KOPT-K1 (cell line): ENCODE measurements around the gene LRRC8B.
"Not testable (repeated sequence)": the region's sequence is repeated elsewhere in the genome, so short reads cannot be mapped to it uniquely, and the experiment has no call there.

ENCODE experiments used
- H3K27ac ChIP-seq: fragments of 200-600 bp; sonication (generic); 2 replicates; pipeline ENCODE4 v1.5.1; 2016; ENCODE audit warnings: antibody characterized with exemption, mild to moderate bottlenecking, low read depth, low read length; ENCODE audit not compliant: poor library complexity, severe bottlenecking
- H3K36me3 ChIP-seq: fragments of 200-600 bp; sonication (generic); 2 replicates; pipeline ENCODE4 v1.5.1; 2017; ENCODE audit warnings: antibody characterized with exemption, mild to moderate bottlenecking, low read length, moderate library complexity; ENCODE audit not compliant: insufficient read depth
- H3K9me3 ChIP-seq: fragments of 200-600 bp; sonication (generic); 2 replicates; pipeline ENCODE4 v1.5.1; 2017; ENCODE audit warnings: antibody characterized with exemption, low read length, mild to moderate bottlenecking; ENCODE audit not compliant: insufficient read depth, poor library complexity, severe bottlenecking

The LRRC8B gene

DNA sequence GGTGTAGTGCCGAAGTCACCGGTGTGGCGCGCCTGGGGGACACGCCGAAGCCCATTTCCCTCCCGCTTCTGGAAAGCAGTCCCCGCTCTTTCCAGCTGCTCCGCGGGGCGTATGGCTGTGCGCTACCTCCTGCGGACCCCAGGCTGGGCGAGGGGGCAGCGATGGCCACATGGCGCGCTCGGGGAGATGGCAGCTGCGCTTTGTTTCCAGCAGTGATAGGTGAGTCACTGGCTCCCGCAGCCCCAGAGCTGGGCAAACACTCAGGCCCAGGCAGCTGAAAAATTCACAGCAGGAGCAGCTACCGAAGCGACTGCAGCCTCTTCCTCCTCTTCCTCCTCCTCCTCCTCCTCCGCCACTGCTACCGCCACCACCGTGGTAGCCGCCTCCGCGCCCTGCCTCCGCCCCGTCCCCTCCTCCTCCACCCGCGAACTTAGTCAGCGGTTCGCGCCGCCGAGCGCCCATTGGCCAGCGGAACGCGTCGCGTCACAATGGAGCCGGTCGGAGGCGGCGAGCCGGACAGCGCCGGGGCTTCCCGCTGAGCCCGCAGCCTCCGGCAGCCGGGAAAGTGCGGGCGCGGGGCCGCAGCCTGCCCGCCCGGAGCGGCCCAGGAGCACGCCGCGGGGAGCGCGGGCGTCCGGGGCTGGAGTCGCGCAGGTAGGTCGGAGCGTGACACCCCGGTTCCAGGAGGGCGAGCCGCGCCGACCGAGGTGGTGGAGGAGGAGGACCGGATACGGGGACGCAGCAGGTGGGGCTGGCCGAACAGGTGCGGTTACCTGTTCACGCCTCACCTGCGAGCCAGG, at the start of gene LRRC8B:
Gene LRRC8B (plus strand): TSS at position 461 of the 800 bp plus-strand sequence. CDS start 57,822 bp downstream, outside the sequence.
- no peaks in the 10 kb centered on the region for H3K36me3 ChIP-seq
- no peaks in the 10 kb centered on the region for H3K9me3 ChIP-seq
- peak within 1 kb of the TSS; percentile 54 for H3K27ac ChIP-seq

DNA sequence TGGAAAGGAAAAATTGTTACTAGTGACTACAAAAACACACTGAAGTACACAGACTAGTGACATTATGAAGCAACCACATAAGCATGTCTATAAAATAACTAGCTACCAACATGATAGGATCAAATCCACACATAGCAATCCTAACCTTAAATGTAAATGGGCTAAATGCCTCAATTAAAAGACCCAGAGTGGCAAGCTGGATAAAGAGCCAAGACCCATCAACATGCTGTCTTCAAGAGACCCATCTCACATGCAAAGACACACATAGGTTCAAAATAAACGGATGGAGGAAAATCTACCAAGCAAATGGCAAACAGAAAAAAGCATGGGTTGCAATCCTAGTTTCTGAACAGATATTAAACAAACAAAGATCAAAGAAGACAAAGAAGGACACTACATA, 49.4 kb upstream of the LRRC8B start:
- H3K9me3 ChIP-seq = peaks cover 14% of the 10 kb centered on the region
- H3K36me3 ChIP-seq = no peaks in the 10 kb centered on the region
- H3K27ac ChIP-seq = no peak overlapping the region

DNA sequence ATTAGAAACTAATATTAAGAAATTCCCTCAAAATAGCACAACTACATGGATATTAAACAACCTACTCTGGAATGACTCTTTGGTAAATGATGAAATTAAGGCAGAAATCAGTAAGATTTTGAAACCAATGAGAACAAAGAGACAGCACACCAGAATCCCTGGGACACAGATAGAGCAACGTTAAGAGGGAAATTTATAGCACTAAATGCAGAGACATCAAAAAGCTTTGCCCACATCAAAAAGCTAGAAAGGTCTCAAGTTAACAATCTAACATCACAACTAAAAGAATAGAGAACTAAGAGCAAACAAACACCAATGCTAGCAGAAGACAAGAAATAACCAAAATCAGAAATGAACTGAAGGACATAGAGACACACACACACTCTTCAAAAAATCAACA, 48.6 kb upstream of the LRRC8B start:
- H3K27ac ChIP-seq = no peak overlapping the region
- peaks cover 21% of the 10 kb centered on the region for H3K9me3 ChIP-seq
- H3K36me3 ChIP-seq = no peaks in the 10 kb centered on the region

DNA sequence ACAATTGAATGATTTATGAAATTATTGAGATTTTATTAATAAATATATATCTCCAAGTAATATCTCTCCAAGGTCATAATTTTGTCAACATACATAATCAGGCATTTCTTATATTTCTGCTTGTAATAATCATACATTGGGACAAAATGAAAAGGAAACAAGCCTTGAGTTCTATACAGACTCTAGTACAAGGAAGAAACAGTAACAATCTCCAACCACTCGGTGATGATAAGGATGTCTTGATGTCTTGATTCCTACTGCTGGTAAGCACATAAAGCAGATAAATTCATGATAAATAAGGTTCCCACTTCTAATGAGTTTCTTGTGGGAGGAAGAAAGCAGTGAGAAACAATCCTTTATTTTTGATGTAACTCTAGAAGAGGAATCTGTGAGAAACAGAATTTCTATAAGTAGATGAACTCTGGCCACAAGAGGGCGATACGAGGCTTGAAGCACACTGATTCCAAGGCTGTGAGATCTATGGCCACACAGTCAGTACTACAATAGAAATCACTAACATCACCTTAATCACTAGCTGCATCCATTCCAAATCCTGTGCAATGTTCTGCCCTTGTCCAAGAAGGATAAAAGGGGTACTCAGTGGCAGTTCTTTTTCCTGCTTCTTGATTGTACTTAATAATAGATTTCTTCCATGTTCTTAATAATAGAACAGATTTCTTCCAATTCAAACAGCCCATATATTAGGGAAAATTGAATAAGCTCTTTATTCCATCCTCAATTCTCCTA, 41.4 kb upstream of the LRRC8B start:
- peaks cover 13% of the 10 kb centered on the region for H3K9me3 ChIP-seq
- H3K36me3 ChIP-seq = no peaks in the 10 kb centered on the region
- H3K27ac ChIP-seq = no peak overlapping the region

DNA sequence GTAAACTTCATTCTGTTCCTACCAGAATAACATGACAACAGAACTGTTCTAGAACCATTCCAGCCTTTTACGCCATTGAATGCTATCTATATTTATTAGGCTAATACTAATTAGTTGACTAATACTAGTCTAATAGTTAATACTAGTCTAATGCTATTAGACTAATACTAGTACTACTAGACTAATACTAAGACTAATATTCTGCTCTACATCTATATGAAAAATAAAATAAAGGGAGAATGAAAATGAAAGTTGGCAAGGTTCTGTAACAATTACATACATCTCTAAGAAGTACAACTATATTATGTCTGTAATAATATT, 40.9 kb upstream of the LRRC8B start:
- H3K27ac ChIP-seq = no peak overlapping the region
- H3K36me3 ChIP-seq = no peaks in the 10 kb centered on the region
- peaks cover 13% of the 10 kb centered on the region for H3K9me3 ChIP-seq

DNA sequence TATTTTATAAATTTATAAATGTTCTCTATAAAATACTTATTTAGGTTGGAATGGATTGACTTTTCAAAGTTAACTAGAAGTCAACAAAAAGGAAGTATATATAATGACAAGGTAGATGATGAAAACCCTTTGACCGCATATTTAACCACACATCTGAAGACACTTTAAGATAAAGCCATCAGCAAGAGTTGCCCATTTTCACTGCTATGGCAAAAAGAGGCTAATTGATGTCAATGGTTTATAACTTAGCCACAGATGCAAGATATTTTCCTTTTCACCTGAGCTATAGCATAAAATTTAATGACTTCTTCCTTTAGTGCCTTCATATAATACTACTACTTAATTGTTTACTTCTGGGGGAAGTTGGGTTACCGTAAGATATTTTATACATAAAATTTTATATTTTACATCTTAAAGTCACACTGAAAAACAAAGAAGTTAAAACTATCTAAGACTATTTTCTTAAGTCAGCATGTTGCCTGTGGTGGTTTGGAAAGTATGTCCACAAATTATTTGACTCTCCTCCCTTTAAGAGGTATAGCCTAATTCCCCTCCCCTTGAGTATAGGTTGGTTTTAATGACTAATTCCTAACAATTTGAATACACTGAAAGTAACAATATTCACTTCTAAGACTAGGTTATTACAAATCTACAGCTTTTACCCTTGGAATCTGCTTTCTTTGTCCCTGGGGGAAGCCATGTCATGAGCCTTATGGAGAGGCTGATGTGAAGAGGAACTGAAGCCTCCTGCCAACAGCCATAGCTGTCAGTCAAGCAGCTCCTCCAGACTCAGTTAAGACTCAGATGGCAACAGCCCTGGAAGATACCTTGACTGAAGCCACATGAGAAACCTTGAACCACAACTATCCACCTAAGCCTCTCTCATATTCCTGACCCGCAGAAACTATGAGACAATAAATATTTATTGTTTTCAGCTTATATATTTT, 40.3 kb upstream of the LRRC8B start:
- no peaks in the 10 kb centered on the region for H3K36me3 ChIP-seq
- H3K27ac ChIP-seq = no peak overlapping the region

DNA sequence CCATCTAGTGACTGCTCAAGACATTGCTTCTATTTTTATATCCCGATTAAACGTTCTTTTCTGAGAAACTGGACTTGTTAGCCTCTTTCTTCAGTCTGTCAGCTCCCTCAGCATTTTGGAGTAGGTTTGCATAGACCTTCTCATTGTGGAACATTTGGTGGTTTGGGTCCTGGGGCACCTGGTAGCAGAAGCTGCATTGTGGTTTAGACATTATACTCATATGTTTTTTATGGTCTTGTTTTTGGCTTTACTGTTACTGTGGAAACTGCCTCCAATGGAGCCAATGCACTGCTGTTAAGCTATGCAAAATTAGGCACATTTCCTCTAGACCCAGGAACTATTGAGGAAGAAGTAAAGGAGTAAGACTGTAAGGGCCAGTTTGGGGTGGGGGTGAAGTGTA, 36.7 kb upstream of the LRRC8B start:
- no peak overlapping the region for H3K27ac ChIP-seq
- H3K36me3 ChIP-seq = no peaks in the 10 kb centered on the region
- H3K9me3 ChIP-seq = peaks cover 12% of the 10 kb centered on the region

More for the DNA sequence above, 40.3 kb upstream of the LRRC8B start:
- peaks cover 13% of the 10 kb centered on the region for H3K9me3 ChIP-seq

DNA sequence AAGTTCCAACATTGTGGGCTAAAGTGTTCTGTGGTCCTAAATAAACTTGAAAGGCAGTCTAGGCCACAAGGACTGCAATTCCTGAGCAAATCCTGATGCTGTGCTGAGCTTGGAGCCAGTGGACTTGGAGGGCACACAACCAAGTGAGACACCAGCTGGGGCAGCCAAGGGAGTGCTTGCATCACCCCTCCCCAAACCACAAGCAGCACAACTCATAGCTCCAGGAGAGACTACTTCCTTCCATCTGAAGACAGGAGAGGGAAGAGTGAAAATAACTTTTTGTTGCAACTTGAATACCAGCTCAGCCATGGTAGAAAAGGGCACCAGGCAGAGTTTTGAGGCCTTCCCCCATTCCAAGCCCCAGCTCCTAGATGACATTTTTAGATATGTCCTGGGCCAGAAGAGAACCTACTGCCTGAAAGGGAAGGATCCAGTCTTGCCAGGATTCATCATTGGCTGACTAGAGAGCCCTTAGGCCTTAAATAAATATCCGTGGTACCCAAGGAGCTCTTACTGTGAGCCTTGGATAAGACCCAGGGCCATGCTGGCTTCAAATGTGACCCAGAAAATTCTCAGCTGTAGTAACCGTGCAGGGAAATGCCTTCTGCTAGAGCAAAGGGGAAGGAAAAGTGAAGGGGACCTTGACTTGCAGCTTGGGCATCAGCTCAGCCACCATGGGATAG, 35.4 kb upstream of the LRRC8B start:
- H3K36me3 ChIP-seq = no peaks in the 10 kb centered on the region
- H3K9me3 ChIP-seq = peaks cover 12% of the 10 kb centered on the region
- peak overlapping the region; percentile 39 for H3K27ac ChIP-seq

DNA sequence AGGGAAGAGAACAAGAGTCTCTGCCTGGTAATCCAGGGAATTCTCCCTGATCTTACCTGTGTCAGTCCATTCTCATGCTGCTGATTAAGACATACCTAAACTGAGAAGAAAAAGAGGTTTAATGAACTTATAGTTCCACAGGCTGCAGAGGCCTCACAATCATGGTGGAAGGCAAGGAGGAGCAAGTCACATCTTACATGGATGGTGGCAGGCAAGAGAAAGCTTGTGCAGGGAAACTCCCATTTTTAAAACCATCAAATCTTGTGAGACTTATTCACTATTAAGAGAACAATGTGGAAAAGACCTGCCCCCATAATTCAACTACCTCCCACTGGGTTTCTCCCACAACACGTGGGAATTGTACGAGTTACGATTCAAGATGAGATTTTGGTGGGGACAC, 34.2 kb upstream of the LRRC8B start:
- Histone ChIP-seq H3K9me3 (peaks cover 12% of the 10 kb centered on the region), H3K27ac (no peak overlapping the region), H3K36me3 (no peaks in the 10 kb centered on the region)

DNA sequence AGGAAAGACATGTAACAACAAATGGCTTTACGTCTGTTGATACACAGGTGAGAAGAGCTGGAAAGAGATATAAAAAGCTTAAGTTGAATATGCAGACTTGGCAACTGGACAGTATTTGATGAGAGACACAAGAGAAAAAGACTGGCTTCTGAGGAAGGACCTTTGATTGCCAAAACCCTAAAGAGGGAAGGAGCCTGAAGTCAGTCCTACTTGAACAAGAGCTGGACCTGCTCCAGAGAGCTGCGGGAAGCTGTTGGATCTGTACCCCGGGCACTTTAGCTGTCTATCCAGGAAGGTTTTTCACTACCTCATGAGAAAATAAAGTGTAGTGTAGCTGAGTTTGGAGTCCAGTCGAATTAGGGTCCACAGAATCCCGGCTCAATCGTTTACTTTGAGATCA, 25.3 kb upstream of the LRRC8B start:
- Histone ChIP-seq H3K9me3 (no peaks in the 10 kb centered on the region), H3K27ac (no peak overlapping the region), H3K36me3 (no peaks in the 10 kb centered on the region)

DNA sequence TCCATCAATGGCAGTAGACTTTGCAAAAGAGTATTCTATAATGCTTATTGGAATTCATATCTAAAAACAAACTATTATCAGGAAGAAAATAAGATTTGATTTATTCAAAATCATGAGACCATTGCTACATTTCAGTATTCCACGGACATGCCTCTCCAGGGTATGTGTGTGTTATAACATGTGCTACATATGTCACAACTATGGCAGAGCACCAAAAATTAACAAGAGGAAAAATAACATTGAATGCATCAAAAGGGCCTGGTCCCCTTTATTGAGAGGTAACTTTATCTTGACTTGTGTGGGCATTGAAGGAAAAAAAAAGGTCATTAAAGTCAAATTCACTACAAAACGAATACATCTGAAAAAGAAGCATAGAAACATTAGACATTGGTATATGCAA, 22.6 kb upstream of the LRRC8B start:
- Histone ChIP-seq H3K9me3 (no peaks in the 10 kb centered on the region), H3K36me3 (no peaks in the 10 kb centered on the region), H3K27ac (no peak overlapping the region)

DNA sequence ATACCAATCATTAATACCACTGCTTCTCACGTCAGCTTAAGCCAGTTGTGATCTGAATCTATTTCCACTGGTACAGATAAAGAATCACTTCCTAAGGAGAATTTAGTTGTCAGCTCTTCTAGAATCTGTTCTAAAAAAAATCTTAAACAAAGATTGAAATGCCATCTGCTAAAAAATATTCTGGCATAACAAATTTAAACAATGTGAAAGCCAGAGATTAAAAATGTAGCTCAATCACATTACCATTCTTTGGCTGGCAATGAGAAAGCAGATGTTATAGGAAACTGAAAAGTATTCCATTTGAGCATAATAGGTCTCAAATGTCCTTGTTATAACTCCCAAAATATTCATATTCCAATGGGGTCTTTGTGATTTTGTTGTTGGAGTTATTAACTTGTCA, 21.7 kb upstream of the LRRC8B start:
- H3K27ac ChIP-seq = no peak overlapping the region
- no peaks in the 10 kb centered on the region for H3K9me3 ChIP-seq
- no peaks in the 10 kb centered on the region for H3K36me3 ChIP-seq

DNA sequence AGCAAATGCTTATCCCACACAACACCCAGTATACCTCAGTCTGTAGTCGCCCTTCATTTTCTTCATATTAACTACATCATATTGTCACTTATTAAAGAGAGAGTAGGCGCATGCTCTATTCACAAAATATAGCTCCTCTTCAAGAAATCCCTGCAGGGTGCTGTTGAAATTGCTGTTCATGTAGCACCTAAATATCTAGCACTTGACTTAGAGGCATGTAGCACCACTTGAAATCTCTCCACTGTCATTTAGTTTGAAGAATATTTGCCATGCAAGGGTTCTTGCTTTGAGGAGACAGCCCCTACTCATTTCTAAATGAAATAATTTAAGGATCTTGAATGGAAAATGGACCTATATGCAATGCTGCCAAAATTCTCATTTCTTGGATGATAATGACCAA, 20.9 kb upstream of the LRRC8B start:
- no peak overlapping the region for H3K27ac ChIP-seq
- H3K36me3 ChIP-seq = no peaks in the 10 kb centered on the region
- no peaks in the 10 kb centered on the region for H3K9me3 ChIP-seq

DNA sequence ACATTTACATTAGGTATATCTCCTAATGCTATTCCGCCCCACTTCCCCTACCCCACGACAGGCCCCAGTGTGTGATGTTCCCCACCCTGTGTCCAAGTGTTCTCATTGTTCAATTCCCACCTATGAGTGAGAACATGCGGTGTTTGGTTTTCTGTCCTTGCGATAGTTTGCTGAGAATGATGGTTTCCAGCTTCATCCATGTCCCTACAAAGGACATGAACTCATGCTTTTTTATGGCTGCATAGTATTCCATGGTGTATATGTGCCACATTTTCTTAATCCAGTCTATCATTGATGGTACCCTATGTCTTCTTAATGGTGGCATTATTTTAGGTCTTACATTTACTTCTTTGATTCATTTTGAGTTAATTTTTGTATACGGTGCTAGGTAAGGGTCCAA, 14.6 kb upstream of the LRRC8B start:
- not testable (repeated sequence) for H3K36me3 ChIP-seq, H3K27ac ChIP-seq, H3K9me3 ChIP-seq
